NB4 (cell line): ENCODE results near the gene IDNK.

ENCODE experiments used
- CTCF ChIP-seq: IDR thresholded peaks from one replicate; pipeline ENCODE4 v1.5.1; 2012; ENCODE audit warnings: low read depth, low read length
- MAX ChIP-seq: IDR thresholded peaks from 2 replicates; pipeline ENCODE4 v1.6.1; 2011; ENCODE audit warnings: low read depth, low read length
- MYC ChIP-seq: IDR thresholded peaks from 2 replicates; pipeline ENCODE4 v1.6.1; 2011; ENCODE audit warnings: low read depth, low read length
- POLR2A ChIP-seq: IDR thresholded peaks from 2 replicates; pipeline ENCODE4 v1.6.1; 2011; ENCODE audit warnings: mild to moderate bottlenecking; ENCODE audit not compliant: insufficient read length; ENCODE audit errors: extremely low read depth

GRCh38 chr9:83671451-83671850 lies 48.5 kb downstream of the IDNK start:
- TF ChIP-seq CTCF, result no peak
- TF ChIP-seq MAX, result no peak
- TF ChIP-seq POLR2A, result no peak
- TF ChIP-seq MYC, result no peak
